ENCODE measurements around the gene ASTN2. TPM values are rescaled to one million over a fixed set of nuclear protein-coding genes. Genes with fewer than 3 reads are reported as not detected.
A peak's percentile ranks its signal among the peaks of the same experiment; 100 is the strongest.

ASTN2 gene
- total and polyA plus RNA-seq, 9 of the 15 experiments (the other 6 are each of a cell fraction or from before 2014, with no cell fraction given): 0.56 to 3.5 (median 1.9) TPM

- TF ChIP-seq ZBTB40 (IDR thresholded peaks at IDR 0.05) (peak; percentile 98), ZBTB40 (CRISPR knock-in tag; IDR thresholded peaks at IDR 0.05) (peak; percentile 86), FOXJ2 (tag; IDR thresholded peaks at IDR 0.05) (peak; percentile 49; the same call in 1 of the 2 replicates), CHCHD3 (CRISPR knock-in tag; IDR thresholded peaks at IDR 0.05) (no peak)
Measured at GRCh38 chr9:116574027-116574679, 840.7 kb downstream of the ASTN2 start (continued).

Data from K562 (cell line).